Measurements from ENCODE around the gene TNKS2. TPM values are rescaled to one million over a fixed set of nuclear protein-coding genes. Genes with fewer than 3 reads are reported as not detected.
A peak's percentile ranks its signal among the peaks of the same experiment; 100 is the strongest.

TNKS2 gene
- polyA plus RNA-seq, 3 donors = 20.7 to 25.4 (median 20.9) TPM

GRCh38 chr10:91887272-91888076 is 89.2 kb downstream of the TNKS2 start:
- peak overlapping the region; percentile 60 for H3K9ac ChIP-seq (ENCODE audit: insufficient read depth, low read length, poor library complexity, severe bottlenecking)
- intact Hi-C loops (cut with micrococcal nuclease) = no loop called here
- no peaks in the 10 kb centered on the region for H3K79me2 ChIP-seq (ENCODE audit: insufficient read depth, low read length)
- DNase-seq = peak in 1 of 3 donors; percentile 12
- Mint-ChIP-seq H3K4me3 (peak overlapping the region; percentile 92 to 96), H3K4me1 (peaks cover 14% of the 10 kb centered on the region), H3K27ac (peak overlapping the region in 2 of 7 donors; percentile 14 to 46), H3K9me3 (peaks cover 0 to 3% (median 2%) of the 10 kb centered on the region in 7 donors), H3K36me3 (peaks cover 3% of the 10 kb centered on the region in 2 donors), H3K27me3 (ENCODE audit: low read depth in 3 of 3) (peaks cover 18 to 31% (median 20%) of the 10 kb centered on the region in 3 donors)
- peak overlapping the region; percentile 47 to 80 (median 50) for H3K4me3 ChIP-seq (replicated peaks in 1 of 3; ENCODE audit: low read depth in 2 of 3, low read length in 3 of 3)
- H3K27ac ChIP-seq (ENCODE audit: low read depth in 1 of 2, low read length in 2 of 2) = no peak overlapping the region
- TF ChIP-seq CTCF (IDR thresholded peaks at IDR 0.05) = no peak
- H3K27me3 ChIP-seq (ENCODE audit: control insufficient read depth in 2 of 2, insufficient read depth in 2 of 2, low read length in 2 of 2) = peaks cover 5 to 28% of the 10 kb centered on the region in 2 donors
- no peaks in the 10 kb centered on the region for H4K20me1 ChIP-seq (ENCODE audit: insufficient read depth, low read length)
- H3K36me3 ChIP-seq (replicated peaks in 1 of 2; ENCODE audit: control insufficient read depth in 1 of 2, insufficient read depth in 2 of 2, low read length in 2 of 2) = no peaks in the 10 kb centered on the region
- H3K4me1 ChIP-seq (ENCODE audit: control insufficient read depth in 1 of 2, insufficient read depth in 2 of 2, low read length in 2 of 2) = peaks cover 8 to 13% of the 10 kb centered on the region in 2 donors
- no peaks in the 10 kb centered on the region for H3K9me3 ChIP-seq (replicated peaks in 1 of 2; ENCODE audit: control insufficient read depth in 1 of 2, insufficient read depth in 1 of 2, low read length in 2 of 2)
- peak overlapping the region; percentile 74 for H2AFZ ChIP-seq (ENCODE audit: insufficient read depth, low read depth, low read length, poor library complexity, severe bottlenecking)
- peak overlapping the region; percentile 92 for H3K4me2 ChIP-seq (replicated peaks; ENCODE audit: extremely low read depth, low read length, poor library complexity, severe bottlenecking)
- WGBS (ENCODE audit: insufficient coverage) = under 1% methylated on average over 48 of the region's 59 CpGs

- peaks cover 0 to 5% (median 3%) of the 10 kb centered on the region in 7 donors for H3K9me3 Mint-ChIP-seq
- no CpG with 5 or more reads among the region's 1 CpG for WGBS (ENCODE audit: insufficient coverage)
- peak in 1 of 3 donors; percentile 40 for DNase-seq
- H3K4me3 ChIP-seq (replicated peaks in 1 of 3; ENCODE audit: low read depth in 2 of 3, low read length in 3 of 3) = no peak overlapping the region
- intact Hi-C loops (cut with micrococcal nuclease) = no loop called here
- no peak overlapping the region for H3K4me2 ChIP-seq (replicated peaks; ENCODE audit: extremely low read depth, low read length, poor library complexity, severe bottlenecking)
- H3K27ac Mint-ChIP-seq = peak overlapping the region in 1 of 7 donors; percentile 1
- TF ChIP-seq CTCF (IDR thresholded peaks at IDR 0.05) = no peak
- peaks cover 3% of the 10 kb centered on the region in 2 donors for H3K36me3 Mint-ChIP-seq
- no peak overlapping the region for H3K27ac ChIP-seq (ENCODE audit: low read depth in 1 of 2, low read length in 2 of 2)
- peaks cover 21% of the 10 kb centered on the region for H3K4me1 Mint-ChIP-seq
- H3K79me2 ChIP-seq (ENCODE audit: insufficient read depth, low read length) = no peaks in the 10 kb centered on the region
- H3K36me3 ChIP-seq (replicated peaks in 1 of 2; ENCODE audit: control insufficient read depth in 1 of 2, insufficient read depth in 2 of 2, low read length in 2 of 2) = no peaks in the 10 kb centered on the region
- H3K9me3 ChIP-seq (replicated peaks in 1 of 2; ENCODE audit: control insufficient read depth in 1 of 2, insufficient read depth in 1 of 2, low read length in 2 of 2) = no peaks in the 10 kb centered on the region
- peaks cover 13 to 14% of the 10 kb centered on the region in 2 donors for H3K4me1 ChIP-seq (ENCODE audit: control insufficient read depth in 1 of 2, insufficient read depth in 2 of 2, low read length in 2 of 2)
- H3K27me3 ChIP-seq (ENCODE audit: control insufficient read depth in 2 of 2, insufficient read depth in 2 of 2, low read length in 2 of 2) = peaks cover 5 to 28% of the 10 kb centered on the region in 2 donors
- H2AFZ ChIP-seq (ENCODE audit: insufficient read depth, low read depth, low read length, poor library complexity, severe bottlenecking) = no peak overlapping the region
- no peak overlapping the region for H3K4me3 Mint-ChIP-seq
- no peaks in the 10 kb centered on the region for H4K20me1 ChIP-seq (ENCODE audit: insufficient read depth, low read length)
- H3K9ac ChIP-seq (ENCODE audit: insufficient read depth, low read length, poor library complexity, severe bottlenecking) = no peak overlapping the region
- H3K27me3 Mint-ChIP-seq (ENCODE audit: low read depth in 3 of 3) = peaks cover 18 to 21% (median 20%) of the 10 kb centered on the region in 3 donors
These were observed 93.1 kb downstream of the TNKS2 start for GRCh38 chr10:91891125-91892001.
